Measurements from ENCODE around the gene PCBP3. TPM values are rescaled to one million over a fixed set of nuclear protein-coding genes. Genes with fewer than 3 reads are reported as not detected.
"Not testable (repeated sequence)": the region's sequence is repeated elsewhere in the genome, so short reads cannot be mapped to it uniquely, and the experiment has no call there.

The PCBP3 gene
- total RNA-seq, 4 donors from 2014 or later, result 0.99 to 7.0 (median 2.5) TPM; not detected in 1

- no peak for TF ChIP-seq POLR2A (IDR thresholded peaks at IDR 0.05)
- no peak for TF ChIP-seq CTCF (IDR thresholded peaks at IDR 0.05)
- no peak for DNase-seq (ENCODE audit: low spot score in 2 of 2)
- H3K4me3 ChIP-seq (ENCODE audit: low read depth, poor library complexity, severe bottlenecking), result peak overlapping the region; percentile 23
- intact Hi-C loops (cut with DNase I; ENCODE audit: low total_unique reads), result no loop called here
- whole genome bisulfite sequencing, 2 donors, result 9 to 11% methylated on average over 38 to 50 of the region's 56 CpGs
These were observed 749 bp downstream of the PCBP3 start for GRCh38 chr21:45644041-45644906.

GRCh38 chr21:45651921-45652320 is 8.4 kb downstream of the PCBP3 start:
- TF ChIP-seq POLR2A (IDR thresholded peaks at IDR 0.05), result no peak
- TF ChIP-seq CTCF (IDR thresholded peaks at IDR 0.05), result no peak
- DNase-seq (ENCODE audit: low spot score in 2 of 2), result no peak
- intact Hi-C loops (cut with DNase I; ENCODE audit: low total_unique reads), result no loop called here
- no peak overlapping the region for H3K4me3 ChIP-seq (ENCODE audit: low read depth, poor library complexity, severe bottlenecking)
- WGBS, 2 donors, result 67 to 72% methylated on average over 2 of the region's 2 CpGs

DNA sequence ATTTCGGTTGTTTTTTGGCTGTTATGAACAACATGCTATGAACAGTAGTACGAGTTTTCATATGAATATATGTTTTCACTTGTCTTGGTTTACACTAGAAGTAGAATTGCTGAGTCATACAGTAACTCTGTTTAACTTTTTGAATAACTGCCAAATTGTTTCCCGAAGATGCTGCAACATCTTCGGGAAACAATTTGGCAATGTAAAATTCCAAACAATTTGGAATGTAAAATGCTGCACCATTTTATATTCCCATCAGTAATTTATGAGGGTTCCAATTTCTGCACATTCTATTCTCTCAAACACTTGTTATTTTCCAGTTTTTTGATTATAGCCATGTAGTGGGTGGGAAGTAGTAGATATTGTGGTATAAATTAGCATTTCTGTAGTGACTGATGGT is 11.6 kb downstream of the PCBP3 start:
- intact Hi-C loops (cut with DNase I; ENCODE audit: low total_unique reads), result no loop called here
- no peak for DNase-seq (ENCODE audit: low spot score in 2 of 2)
- no peak overlapping the region for H3K4me3 ChIP-seq (ENCODE audit: low read depth, poor library complexity, severe bottlenecking)
- TF ChIP-seq CTCF (IDR thresholded peaks at IDR 0.05) (no peak), POLR2A (IDR thresholded peaks at IDR 0.05) (no peak)
- 39 to 42% methylated on average over 4 of the region's 4 CpGs for WGBS, 2 donors

GRCh38 chr21:45656114-45656513 is 12.6 kb downstream of the PCBP3 start:
- H3K4me3 ChIP-seq (ENCODE audit: low read depth, poor library complexity, severe bottlenecking); DNase-seq (ENCODE audit: low spot score in 2 of 2); intact Hi-C loops (cut with DNase I; ENCODE audit: low total_unique reads): not testable (repeated sequence)
- 82 to 84% methylated on average over 3 of the region's 3 CpGs for WGBS, 2 donors

GRCh38 chr21:45661913-45662622 is 18.5 kb downstream of the PCBP3 start:
- intact Hi-C loops (cut with DNase I; ENCODE audit: low total_unique reads); DNase-seq (ENCODE audit: low spot score in 2 of 2); H3K4me3 ChIP-seq (ENCODE audit: low read depth, poor library complexity, severe bottlenecking): not testable (repeated sequence)
- 81 to 91% methylated on average over 4 of the region's 4 CpGs for WGBS, 2 donors

GRCh38 chr21:45662623-45663245 is 19.2 kb downstream of the PCBP3 start:
- intact Hi-C loops (cut with DNase I; ENCODE audit: low total_unique reads); DNase-seq (ENCODE audit: low spot score in 2 of 2); H3K4me3 ChIP-seq (ENCODE audit: low read depth, poor library complexity, severe bottlenecking): not testable (repeated sequence)
- 91 to 95% methylated on average over 10 of the region's 10 CpGs for WGBS, 2 donors

DNA sequence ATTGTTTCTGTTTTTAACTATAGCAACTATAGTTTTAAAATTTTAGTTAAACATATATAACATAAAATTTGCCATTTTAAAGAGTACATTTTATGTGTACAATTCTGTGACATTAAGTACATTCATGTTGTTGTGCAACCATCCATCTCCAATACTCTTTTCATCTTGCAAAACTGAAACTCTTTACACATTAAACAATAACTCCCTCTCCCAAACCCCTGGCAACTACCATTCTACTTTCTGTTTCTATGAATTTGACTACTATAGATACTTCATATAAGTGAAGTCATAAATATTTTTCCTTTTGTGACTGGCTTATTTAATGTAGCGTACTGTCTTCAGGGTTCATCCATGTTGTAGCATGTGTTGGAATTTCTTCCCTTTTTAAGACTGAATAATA is 25.9 kb downstream of the PCBP3 start:
- intact Hi-C loops (cut with DNase I; ENCODE audit: low total_unique reads), result no loop called here

More for the DNA sequence above, 25.9 kb downstream of the PCBP3 start:
- no peak overlapping the region for H3K4me3 ChIP-seq (ENCODE audit: low read depth, poor library complexity, severe bottlenecking)
- WGBS, 2 donors, result 93 to 95% methylated on average over 1 of the region's 1 CpG
- TF ChIP-seq POLR2A (IDR thresholded peaks at IDR 0.05), result no peak
- TF ChIP-seq CTCF (IDR thresholded peaks at IDR 0.05), result no peak
- DNase-seq (ENCODE audit: low spot score in 2 of 2), result no peak

Data from lower leg skin (tissue), 4 donors.